Neural cell (in vitro differentiated cells): ENCODE data around the gene OCRL.

ENCODE experiments used
- EP300 ChIP-seq: fragments of 450-650 bp; conservative IDR thresholded peaks from 2 replicates; pipeline ENCODE4 v1.6.1; 2014; ENCODE audit warnings: antibody characterized with exemption, mild to moderate bottlenecking, moderate library complexity; ENCODE audit not compliant: poor library complexity, severe bottlenecking
- EZH2 ChIP-seq: fragments of 200-600, 300-800 bp; shearing (Covaris generic), sonication (generic); IDR thresholded peaks from 2 replicates; pipeline ENCODE4 v1.6.1; 2014; ENCODE audit warnings: antibody characterized with exemption, low read length, borderline replicate concordance, mild to moderate bottlenecking; ENCODE audit not compliant: insufficient read depth, poor library complexity, severe bottlenecking
- TF ChIP-seq, protein P1 (sequence below): fragments of 450-650 bp; IDR thresholded peaks from 2 replicates; pipeline ENCODE4 v1.5.1; 2014; ENCODE audit warnings: antibody characterized with exemption, mild to moderate bottlenecking, moderate library complexity; ENCODE audit not compliant: poor library complexity, severe bottlenecking

GRCh38 chrX:129634541-129634940 is 94.5 kb downstream of the OCRL start:
- TF ChIP-seq, protein P1, sequence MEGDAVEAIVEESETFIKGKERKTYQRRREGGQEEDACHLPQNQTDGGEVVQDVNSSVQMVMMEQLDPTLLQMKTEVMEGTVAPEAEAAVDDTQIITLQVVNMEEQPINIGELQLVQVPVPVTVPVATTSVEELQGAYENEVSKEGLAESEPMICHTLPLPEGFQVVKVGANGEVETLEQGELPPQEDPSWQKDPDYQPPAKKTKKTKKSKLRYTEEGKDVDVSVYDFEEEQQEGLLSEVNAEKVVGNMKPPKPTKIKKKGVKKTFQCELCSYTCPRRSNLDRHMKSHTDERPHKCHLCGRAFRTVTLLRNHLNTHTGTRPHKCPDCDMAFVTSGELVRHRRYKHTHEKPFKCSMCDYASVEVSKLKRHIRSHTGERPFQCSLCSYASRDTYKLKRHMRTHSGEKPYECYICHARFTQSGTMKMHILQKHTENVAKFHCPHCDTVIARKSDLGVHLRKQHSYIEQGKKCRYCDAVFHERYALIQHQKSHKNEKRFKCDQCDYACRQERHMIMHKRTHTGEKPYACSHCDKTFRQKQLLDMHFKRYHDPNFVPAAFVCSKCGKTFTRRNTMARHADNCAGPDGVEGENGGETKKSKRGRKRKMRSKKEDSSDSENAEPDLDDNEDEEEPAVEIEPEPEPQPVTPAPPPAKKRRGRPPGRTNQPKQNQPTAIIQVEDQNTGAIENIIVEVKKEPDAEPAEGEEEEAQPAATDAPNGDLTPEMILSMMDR: no peak
- no peak for TF ChIP-seq EP300
- no peak for TF ChIP-seq EZH2
